ENCODE data around the gene THADA. TPM values are rescaled to one million over a fixed set of nuclear protein-coding genes. Genes with fewer than 3 reads are reported as not detected.
"Not testable (repeated sequence)": the region's sequence is repeated elsewhere in the genome, so short reads cannot be mapped to it uniquely, and the experiment has no call there.

Gene THADA
- total and polyA plus RNA-seq, 8 donors = 32.9 to 42.7 (median 37.2) TPM

GRCh38 chr2:43190311-43191052, 405.4 kb downstream of the THADA start:
- Histone ChIP-seq H3K27ac (no peak overlapping the region), H3K36me3 (no peaks in the 10 kb centered on the region), H3K27me3 (no peaks in the 10 kb centered on the region), H3K4me1 (peaks cover 8 to 22% of the 10 kb centered on the region in 2 donors), H3K4me3 (no peak overlapping the region), H3K9me3 (no peaks in the 10 kb centered on the region)
- ATAC-seq = no peak
- TF ChIP-seq, protein P1, sequence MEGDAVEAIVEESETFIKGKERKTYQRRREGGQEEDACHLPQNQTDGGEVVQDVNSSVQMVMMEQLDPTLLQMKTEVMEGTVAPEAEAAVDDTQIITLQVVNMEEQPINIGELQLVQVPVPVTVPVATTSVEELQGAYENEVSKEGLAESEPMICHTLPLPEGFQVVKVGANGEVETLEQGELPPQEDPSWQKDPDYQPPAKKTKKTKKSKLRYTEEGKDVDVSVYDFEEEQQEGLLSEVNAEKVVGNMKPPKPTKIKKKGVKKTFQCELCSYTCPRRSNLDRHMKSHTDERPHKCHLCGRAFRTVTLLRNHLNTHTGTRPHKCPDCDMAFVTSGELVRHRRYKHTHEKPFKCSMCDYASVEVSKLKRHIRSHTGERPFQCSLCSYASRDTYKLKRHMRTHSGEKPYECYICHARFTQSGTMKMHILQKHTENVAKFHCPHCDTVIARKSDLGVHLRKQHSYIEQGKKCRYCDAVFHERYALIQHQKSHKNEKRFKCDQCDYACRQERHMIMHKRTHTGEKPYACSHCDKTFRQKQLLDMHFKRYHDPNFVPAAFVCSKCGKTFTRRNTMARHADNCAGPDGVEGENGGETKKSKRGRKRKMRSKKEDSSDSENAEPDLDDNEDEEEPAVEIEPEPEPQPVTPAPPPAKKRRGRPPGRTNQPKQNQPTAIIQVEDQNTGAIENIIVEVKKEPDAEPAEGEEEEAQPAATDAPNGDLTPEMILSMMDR (IDR thresholded peaks at IDR 0.05) = no peak
- no peak for DNase-seq
- intact Hi-C loops (cut with DNase I) = no loop called here

DNA sequence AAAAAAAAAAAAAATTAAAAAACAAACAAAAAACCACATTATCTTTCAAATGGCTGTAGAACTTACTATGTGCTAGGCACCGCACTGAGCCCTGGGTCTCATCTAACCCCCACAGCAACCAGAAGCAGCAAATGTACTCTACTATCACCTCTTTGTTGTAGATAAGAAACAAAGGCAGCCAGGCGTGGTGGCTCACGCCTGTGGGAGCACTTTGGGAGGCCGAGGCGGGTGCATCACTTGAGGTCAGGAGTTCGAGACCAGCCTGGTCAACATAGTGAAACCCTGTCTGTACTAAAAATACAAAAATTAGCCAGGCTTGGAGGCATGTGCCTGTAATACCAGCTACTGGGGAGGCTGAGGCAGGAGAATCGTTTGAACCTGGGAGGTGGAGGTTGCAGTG, 406.0 kb downstream of the THADA start:
- intact Hi-C loops (cut with DNase I); H3K36me3 ChIP-seq: not testable (repeated sequence)

GRCh38 chr2:43188561-43189386, 407.1 kb downstream of the THADA start:
- Histone ChIP-seq H3K4me1 (peaks cover 7 to 8% of the 10 kb centered on the region in 2 donors), H3K9me3 (no peaks in the 10 kb centered on the region), H3K27me3 (no peaks in the 10 kb centered on the region), H3K36me3 (no peaks in the 10 kb centered on the region), H3K4me3 (no peak overlapping the region), H3K27ac (no peak overlapping the region)
- intact Hi-C loops (cut with DNase I) = no loop called here
- DNase-seq = no peak
- TF ChIP-seq, protein P1 (IDR thresholded peaks at IDR 0.05) = no peak
- no peak for ATAC-seq

More for the DNA sequence above, 406.0 kb downstream of the THADA start:
- not testable (repeated sequence) for DNase-seq, H3K4me3 ChIP-seq, H3K9me3 ChIP-seq, H3K27ac ChIP-seq, H3K27me3 ChIP-seq, ATAC-seq
- peaks cover 8 to 19% of the 10 kb centered on the region in 2 donors for H3K4me1 ChIP-seq

- Histone ChIP-seq H3K27me3 (no peaks in the 10 kb centered on the region), H3K9me3 (no peaks in the 10 kb centered on the region), H3K27ac (no peak overlapping the region), H3K36me3 (no peaks in the 10 kb centered on the region), H3K4me3 (no peak overlapping the region), H3K4me1 (peaks cover 0 to 6% of the 10 kb centered on the region in 2 donors)
- DNase-seq (peak in 1 of 4 donors; percentile 79), ATAC-seq (peak; percentile 46)
- TF ChIP-seq, protein P1 (IDR thresholded peaks at IDR 0.05) = no peak
- intact Hi-C loops (cut with DNase I) = no loop called here
Observed at GRCh38 chr2:43186679-43187374, 409.0 kb downstream of the THADA start.

DNA sequence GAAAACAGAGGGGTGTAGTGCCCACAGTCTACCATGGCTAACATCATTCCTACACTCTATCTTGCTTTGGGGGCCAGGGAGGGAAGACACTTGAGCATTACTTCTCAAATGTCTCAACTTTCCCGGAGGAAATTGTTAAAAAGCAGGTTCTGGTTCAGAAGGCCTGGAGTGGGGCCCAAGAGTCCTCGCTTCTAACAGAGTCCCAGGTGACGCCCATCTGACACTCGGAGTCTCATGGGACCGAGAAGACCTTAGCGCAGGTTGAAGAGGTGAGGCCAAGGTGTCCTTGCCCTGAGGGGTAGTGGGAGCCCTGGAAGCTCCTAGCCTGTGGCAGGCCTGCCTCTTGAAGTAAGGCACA, 409.5 kb downstream of the THADA start:
- no peaks in the 10 kb centered on the region for H3K36me3 ChIP-seq
- H3K27me3 ChIP-seq = no peaks in the 10 kb centered on the region
- H3K4me3 ChIP-seq = no peak overlapping the region
- DNase-seq (no peak), ATAC-seq (no peak)
- H3K27ac ChIP-seq = no peak overlapping the region
- no peaks in the 10 kb centered on the region for H3K9me3 ChIP-seq
- peaks cover 0 to 6% of the 10 kb centered on the region in 2 donors for H3K4me1 ChIP-seq
- intact Hi-C loops (cut with DNase I) = no loop called here
- TF ChIP-seq, protein P1 (IDR thresholded peaks at IDR 0.05) = no peak
